Cardiac fibroblast (primary cell): ENCODE data around the gene AKNA.

ENCODE experiments used
- DNase-seq, 2 donors: peaks; one replicate each; pipeline versions ENCODE4 v3.0.0 to v3.0.0-alpha.2; 2010; ENCODE audit warnings: low read depth in 2 of 2
- H3K4me3 ChIP-seq, 2 donors: replicated peaks in 1 of 2; 1 replicate in 1 of 2; 2 replicates in 1 of 2; pipeline ENCODE4 v1.5.1; 2011; ENCODE audit warnings: low read depth in 2 of 2, low read length in 2 of 2, mild to moderate bottlenecking in 2 of 2, moderate library complexity in 1 of 2
- TF ChIP-seq, protein P1 (sequence below): IDR thresholded peaks from one replicate; pipeline ENCODE4 v1.5.1; 2011; ENCODE audit warnings: low read depth, mild to moderate bottlenecking, low read length, inconsistent platforms

AKNA gene

DNA sequence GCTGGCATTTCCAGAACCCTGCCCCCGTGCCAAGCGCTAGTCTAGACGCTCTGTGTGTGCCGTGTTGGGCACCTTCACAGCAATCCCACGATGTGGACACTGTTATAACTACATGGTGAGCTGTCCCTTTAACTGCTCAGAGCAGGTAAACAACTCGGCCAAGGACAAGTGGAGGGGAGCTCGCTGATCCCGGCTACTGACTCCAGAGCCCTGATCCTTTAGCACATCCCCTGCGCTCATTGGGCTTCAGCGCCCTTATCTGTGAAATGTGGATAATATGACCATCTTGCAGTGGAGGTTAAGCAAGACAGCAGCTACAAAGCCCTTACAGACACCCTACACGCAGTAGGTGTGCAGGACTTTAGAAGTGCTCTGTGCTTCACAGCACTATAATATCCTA lies 41.6 kb downstream of the AKNA start:
- TF ChIP-seq, protein P1, sequence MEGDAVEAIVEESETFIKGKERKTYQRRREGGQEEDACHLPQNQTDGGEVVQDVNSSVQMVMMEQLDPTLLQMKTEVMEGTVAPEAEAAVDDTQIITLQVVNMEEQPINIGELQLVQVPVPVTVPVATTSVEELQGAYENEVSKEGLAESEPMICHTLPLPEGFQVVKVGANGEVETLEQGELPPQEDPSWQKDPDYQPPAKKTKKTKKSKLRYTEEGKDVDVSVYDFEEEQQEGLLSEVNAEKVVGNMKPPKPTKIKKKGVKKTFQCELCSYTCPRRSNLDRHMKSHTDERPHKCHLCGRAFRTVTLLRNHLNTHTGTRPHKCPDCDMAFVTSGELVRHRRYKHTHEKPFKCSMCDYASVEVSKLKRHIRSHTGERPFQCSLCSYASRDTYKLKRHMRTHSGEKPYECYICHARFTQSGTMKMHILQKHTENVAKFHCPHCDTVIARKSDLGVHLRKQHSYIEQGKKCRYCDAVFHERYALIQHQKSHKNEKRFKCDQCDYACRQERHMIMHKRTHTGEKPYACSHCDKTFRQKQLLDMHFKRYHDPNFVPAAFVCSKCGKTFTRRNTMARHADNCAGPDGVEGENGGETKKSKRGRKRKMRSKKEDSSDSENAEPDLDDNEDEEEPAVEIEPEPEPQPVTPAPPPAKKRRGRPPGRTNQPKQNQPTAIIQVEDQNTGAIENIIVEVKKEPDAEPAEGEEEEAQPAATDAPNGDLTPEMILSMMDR = no peak
- no peak for DNase-seq

DNA sequence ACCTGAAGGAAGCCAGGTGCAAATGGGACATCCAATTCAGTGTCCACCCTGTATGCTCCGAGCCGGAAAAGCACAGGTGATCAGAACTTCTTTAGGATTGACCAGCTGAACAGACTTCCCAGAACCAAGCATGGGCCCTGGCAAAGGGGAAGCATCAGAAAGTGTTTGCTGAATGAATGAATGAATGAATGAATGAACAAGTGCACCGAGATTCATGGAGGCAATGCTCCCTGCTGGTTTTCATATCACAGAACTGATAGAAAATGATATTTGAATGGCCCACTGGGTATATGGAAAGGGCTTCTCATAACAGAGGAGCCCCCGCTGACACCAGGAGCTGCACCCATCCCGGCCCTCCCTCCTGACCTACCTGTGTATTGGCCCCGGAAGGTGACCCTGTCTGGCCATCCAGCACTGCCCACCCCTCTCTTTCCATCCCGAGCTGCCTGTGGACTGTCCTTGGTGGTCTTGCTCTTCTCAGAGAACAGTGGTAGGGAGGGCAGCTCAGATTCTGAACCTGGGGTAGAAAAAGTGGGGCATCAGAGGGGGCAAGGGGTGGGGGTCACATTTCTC lies 42.2 kb downstream of the AKNA start:
- no peak overlapping the region for H3K4me3 ChIP-seq
- TF ChIP-seq, protein P1 = no peak
- no peak for DNase-seq

More for the DNA sequence above, 41.6 kb downstream of the AKNA start:
- no peak overlapping the region for H3K4me3 ChIP-seq

DNA sequence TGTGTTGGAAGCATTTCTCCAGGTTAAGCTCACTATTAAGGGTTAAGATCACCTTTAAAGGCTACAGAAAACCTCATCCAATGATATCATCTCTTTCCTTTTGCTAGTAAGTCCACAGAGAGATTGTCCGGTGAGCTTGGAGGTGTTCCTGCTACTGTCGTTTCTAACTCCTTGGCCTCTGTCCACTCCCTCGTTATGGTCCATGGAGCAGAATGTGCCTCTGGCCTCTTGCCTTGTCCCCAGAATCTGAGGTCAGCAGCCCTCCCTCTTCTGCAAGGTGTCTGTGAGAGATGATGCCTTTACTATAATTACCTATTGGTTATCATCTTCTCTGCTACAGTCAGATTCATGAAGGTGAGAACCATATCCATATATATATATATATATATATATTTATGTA lies 43.1 kb downstream of the AKNA start:
- DNase-seq = no peak
- H3K4me3 ChIP-seq = no peak overlapping the region
- TF ChIP-seq, protein P1 = no peak

DNA sequence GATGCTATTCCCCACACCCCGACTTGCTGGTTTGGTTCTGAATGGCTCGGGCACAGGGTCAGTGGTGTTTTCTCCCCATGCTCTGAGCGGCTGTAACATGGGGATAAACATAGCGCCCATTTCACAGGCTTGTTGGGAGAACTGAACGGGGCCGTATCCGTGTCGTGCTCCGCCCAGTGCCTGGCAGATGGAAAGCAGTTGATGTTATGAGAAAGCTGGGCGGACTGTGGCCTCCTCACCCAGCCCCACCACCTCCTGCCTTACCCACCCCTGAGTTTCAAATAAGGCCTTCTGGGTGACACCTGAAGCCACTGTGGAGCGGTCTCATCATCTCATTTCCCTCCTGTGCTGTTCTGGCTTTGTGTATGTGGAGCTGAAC lies 43.6 kb downstream of the AKNA start:
- TF ChIP-seq, protein P1 = no peak
- no peak for DNase-seq
- no peak overlapping the region for H3K4me3 ChIP-seq

DNA sequence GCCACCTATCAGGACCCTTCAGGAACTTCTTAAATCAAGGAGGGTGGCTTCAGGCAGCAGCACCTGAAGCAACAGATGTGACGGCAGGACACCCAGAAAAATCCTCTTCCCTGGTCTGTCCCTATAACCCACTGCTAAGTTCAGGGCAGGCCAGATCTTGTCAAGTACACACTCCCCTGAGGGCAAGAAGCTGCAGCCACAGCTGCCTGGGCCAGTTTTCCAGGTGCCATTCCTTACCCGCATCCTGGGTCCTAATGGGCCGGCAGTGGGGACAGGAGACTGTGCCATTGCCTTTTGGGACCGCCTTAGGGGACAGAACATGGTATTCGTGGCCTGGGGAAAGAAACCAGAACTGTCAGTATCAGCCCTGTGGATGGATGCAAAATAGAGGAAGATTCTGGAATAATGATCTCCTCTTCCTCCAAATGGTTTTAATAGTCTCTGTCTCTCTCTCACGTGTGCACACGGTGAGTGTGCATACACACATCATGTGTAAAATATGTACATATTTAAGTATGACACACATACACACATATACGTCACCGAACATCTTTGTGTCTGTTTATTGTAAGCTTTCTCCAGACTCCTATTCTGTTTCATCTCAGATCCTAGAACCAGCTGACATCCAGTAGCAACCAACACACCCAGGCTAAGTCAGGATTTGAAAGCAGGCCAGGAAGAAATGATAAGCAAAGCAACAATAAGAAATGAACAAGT lies 44.2 kb downstream of the AKNA start:
- no peak for DNase-seq
- TF ChIP-seq, protein P1 = no peak
- no peak overlapping the region for H3K4me3 ChIP-seq

DNA sequence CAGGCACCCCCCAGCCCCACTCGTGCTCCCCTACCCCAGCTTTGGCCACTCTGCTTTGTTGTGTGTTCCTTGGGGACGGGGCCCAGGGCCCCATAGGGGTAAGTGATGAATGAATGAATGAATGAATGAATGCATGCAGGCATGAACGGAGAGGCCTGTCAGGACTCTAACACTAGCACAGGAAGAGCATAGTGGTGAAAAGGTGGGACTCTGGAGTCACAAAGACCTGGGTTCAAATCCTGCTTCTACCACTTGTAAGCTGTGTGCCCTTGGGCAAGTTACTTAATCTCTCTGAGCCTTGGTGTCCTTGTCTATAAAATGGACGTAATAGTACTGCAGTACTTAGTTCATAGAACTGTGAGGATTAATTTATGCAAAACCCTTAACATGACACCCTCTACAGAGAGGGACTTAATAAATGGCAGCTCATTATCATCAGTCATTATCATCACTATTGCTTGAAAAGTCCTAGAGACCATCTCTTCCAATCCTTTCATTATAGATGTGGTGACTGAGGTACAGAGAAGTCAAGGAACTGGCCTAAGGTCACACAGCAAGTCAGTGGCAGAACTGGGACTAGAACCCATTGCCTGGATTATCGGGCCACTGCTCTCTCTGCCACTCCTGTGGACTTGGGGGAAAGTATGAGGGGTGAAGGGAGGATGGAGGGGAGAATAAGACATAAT lies 44.9 kb downstream of the AKNA start:
- no peak for DNase-seq
- TF ChIP-seq, protein P1 = no peak
- H3K4me3 ChIP-seq = no peak overlapping the region
